ENCODE data around the gene NFYC.
"Not testable (repeated sequence)": the region's sequence is repeated elsewhere in the genome, so short reads cannot be mapped to it uniquely, and the experiment has no call there.

The NFYC gene

DNA sequence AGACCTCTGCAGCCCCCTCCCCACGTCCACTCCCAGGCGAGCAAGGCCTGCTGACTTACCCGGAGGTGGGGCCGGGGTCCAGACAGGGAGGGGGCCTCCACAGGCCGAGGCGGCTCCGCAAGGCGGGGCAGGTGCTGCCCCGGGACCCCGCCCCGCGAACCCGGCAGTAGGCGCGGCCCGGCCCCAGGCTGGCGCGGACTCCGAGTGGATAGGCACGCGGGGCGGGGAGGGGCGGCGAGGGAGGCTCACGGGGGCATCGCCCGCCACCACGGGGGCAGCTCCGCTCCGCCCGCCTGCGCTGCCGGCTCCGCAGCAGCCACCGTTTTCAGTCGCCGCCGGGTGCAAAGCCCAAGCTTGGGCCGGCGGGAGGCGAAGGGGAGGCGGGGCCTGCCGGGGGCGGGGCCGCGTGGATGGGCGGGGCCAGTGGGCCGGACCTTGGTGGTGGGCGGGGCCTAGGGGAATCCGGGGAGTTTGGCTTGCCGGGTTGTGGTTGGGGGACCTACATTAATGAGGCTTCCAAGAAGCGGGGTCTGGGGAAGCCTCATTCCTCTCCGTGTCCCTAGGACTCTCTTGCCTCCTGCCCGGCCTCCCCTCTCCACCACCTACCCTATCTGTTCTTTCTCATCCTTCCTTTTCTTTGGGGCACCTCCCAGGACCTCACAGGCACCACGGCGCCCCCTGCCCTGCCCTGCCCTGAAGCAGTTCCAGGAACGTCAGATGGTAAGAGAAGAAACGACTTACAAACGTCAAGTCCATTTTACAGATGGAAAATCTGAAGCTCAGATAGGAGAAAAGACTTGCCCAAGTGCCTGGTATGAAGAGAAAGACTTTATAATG, 26.0 kb upstream of the NFYC start, which contains the start of gene RIMS3:
RIMS3 (minus strand) TSS at position 348 of the 837 bp plus-strand sequence. CDS start 23,757 bp downstream, outside the sequence.
- peak; percentile 72 to 77 for DNase-seq

DNA sequence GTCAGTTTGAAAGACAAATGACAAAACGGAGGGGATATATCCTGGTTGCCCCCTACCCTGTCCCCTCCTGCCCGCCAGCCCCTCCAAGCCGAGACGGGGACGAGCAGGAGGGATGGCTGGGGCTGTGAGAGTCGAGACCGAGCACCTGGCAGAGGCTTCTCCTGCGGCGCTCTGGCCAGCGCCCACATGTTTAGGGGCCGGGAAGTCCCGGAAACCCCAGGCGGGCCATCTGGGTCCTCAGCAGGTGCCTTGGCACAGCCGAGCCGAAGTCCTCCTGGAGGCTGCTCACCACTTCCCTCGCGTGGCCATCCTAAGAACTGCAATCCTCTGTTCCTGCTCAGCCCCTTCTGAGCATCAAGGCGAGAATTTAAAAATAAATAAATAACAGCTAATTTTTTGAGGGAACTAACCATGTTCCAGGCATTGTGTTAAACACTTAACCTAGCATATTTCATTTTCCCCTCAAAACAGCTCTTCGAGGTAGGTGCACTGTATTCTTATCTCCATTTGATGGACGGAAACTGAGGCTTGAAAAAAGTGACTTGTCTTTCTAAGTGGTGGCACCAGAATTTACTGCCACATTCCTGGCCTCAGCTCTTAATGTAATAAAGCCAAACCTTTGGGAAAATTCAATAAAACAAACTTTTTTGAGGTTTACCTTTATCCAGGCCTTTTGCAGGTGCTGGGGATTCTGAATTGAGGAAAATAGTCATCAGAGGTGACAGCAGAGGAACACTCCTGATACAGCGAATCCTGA, 22.6 kb upstream of the NFYC start:
- peak; percentile 80 to 86 for DNase-seq

DNA sequence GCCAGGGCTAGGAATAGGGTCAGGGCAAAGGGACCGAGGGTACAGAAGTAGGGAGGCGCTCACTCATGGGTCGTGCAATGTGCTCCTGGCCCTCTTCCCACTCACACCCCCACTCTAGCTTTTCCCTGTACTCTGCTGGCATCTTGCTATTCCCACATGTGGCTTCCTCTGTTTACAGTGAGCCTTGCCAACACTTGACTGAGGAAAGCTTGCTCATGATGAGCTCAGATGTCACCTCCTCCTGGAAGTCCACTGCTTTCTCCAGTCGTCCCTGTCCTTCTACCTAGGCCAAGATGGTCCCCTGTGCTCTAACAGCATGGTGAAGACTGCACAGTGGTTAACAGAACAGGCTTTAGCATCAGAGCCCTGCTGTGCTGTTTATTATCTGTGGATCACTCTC, 18.1 kb upstream of the NFYC start:
- DNase-seq, result no peak

DNA sequence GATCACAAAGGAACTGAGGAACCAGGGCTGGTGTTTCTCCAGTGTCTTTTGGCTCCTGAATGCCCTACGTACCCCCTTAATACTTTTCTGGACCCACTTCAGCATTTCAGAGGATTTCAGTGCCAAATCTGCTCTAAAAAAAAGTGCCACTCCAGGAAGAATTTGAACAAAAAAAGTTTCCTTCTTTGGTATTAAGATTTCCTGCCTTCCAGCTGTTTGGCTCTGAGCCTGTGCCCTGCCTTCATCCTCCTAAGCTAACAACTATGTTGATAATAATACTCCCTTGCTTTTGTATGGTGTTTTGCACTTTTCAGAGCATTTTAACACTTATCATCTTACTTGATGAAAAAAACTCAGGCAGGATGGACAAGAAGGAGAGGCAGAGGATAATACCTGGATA, 15.0 kb upstream of the NFYC start:
- DNase-seq, result no peak

DNA sequence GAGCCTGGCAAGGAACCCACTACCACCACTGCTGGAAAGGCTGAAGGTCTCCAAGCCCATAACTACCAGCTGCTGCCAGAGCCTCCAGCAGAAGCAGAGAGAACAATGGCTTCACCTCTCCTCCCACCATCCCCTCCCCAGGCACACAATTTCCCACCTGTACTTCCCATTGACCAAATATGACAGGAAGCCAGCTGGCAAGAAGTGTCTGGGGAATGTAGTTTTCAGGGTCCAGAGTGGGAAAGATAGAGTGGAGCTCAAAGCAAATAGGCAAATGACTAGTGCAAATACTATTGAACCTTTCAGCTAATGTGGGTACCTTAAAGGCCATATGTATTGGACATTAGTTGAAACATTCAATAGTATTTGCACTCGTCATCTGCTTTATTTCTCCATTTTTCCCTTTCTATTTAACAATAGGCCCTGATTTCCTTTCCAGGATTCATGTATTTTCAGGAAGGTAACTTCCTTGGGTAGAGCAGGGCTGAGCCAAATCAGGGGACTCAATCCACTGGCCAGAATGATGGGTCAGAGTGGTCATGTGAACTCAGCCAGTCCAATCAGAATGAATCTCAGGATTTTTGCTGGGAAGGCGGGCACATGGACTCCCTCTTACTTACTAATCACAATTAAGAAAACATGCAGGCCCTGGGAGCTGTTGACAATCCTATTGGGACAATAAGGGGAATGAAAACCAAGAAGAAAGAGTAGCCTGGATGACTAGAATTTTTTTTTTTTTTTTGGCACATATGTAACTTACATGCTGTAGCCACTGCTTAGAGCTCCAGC, 12.1 kb upstream of the NFYC start:
- DNase-seq, result no peak

DNA sequence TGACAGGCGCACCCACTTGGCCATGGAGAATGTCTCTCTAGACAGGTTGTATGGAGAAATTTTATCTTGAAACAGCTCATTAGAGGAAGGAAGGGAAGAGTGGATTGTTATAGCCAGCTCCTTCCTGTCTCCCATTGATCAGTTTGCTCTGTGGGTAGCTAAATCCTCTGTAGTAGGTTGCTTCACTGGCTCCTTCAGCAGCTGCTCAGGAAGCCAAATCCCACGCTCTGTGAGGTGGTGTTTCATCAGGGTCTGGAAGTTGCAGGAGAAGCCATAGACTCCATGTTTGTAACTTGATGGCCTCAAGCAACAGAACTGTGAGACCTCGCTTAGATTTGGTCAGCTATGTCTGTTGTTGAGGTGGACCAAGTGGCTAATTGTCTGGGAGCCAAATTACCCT, 6.8 kb upstream of the NFYC start:
- no peak for DNase-seq

DNA sequence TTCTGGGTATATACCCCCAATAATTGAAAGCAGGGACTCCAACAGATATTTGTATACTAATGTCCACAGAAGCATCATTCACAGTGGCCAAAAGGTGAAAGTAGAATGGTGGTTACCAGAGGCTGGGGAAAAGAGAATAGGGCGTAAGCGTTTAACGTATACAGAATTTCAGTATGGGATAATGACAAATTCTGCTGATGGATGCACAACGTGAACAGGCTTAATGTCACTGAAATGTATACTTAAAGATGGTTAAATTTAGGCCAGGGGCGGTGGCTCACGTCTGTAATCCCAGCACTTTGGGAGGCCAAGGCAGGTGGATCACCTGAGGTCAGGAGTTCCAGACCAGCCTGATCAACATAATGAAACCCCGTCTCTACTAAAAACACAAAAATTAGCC, 4.4 kb upstream of the NFYC start:
- DNase-seq, result no peak

DNA sequence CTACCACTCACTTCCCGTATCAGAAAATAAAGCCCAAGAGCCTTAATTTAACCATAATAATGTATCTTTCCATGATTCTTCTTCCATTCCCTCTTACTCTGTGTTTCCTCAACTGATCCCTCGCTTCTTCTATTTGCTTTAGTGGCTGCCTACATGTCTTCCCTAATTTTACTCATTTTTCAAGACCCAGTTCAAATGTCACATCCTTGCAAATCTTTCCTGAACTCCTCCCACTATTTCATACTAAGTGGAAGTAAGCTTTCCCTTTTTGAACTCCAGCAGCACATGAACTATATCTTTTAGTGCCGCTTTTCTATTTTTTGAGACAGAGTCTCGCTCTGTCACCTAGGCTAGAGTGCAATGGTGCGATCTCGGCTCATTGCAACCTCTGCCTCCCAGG, 3.8 kb upstream of the NFYC start:
- no peak for DNase-seq

DNA sequence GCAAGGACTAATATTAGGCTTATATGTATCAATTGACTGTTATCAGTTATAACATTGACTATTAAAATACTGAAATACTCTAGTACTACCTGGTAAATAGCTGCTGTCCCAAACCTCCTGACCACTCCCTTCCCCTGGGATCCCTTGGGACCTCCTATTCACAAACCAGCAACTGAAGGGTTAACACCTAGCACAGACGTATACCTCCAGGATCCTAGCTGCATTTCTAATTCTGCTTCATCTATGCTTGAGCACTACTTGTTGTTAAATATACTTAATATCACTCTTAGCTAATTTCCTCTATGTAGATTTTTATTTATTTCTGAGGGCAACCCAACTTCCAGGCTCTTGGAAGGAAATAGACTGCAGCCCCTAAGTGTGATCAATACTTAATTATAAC, 1.8 kb upstream of the NFYC start:
- DNase-seq, result no peak

DNA sequence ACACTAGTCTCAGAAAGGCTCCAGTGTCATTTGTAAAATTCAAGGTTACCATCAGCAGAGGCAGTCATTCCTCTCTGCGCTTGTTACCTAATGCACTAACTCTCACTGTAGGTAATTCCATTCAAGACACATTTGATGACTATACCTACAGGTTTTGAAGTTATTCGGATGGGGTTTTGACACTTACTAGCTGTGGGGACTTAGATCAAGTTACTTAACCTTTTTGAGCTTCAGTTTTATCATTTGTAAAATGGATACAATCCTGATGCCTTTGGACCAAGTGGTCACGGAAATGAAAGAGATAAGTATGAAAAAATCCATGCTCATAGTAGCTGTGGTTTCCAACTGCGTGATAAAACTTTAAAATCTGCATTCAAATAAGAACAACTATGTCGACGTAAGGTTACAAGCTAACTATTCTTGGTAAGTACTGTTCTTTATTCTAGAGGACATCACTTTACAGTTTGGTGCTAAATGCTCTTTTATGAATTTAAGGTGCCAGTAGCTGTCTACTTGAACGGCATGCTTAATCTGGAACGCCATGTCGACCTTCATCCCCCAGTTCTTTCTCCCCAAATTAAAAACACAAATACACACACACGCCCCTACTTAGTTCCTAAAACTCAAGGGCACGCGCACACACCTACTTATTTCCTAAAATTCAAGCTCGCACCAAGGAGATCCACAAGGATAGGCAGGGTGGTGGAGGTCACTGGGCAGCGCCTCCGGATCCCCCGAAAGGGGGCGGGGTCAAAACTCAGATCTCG, 550 bp upstream of the NFYC start:
- no peak for DNase-seq

DNA sequence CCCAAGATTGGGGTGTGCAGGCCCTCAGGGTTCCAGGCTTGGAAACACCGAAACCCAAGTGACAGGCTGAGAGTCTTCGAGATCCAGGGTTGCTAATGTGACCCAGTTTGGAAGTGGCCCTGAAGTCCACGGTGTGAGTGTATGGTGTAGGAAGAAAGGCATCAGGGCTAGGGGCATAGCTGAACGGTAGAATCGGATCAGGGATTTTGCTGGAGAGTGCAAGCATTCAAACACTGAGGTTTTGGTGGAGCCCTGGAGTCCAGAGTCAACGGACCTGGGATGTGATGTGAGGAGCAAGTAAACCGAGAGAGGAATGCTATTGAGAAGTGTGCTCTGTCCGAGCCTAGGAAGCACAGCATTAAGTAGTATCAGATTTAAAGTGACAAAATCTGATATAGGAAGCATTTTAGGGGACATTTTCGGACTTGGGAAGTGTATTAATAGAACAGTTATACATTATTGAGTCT, 958 bp downstream of the NFYC start:
- peak in 1 of 2 experiments; percentile 6 for DNase-seq

DNA sequence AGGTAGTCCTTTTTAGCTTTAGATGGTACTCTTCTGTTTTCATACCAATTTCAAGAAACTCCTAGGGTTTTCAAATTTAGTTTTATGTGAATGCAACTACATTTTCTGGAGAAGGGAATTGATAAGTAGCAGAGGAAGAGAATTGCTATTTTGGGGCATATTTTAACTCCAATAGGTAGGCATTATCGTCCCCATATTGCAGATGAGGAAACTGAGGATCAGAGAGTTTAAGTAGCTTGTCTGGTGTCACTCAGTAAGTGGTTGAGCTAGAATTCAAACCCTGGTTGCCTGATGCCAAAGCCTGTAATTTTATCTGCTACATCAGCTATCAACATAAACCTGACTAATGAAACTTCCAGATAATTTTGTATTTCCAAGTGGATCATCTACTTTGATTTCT, 1.9 kb downstream of the NFYC start:
- no peak for DNase-seq

DNA sequence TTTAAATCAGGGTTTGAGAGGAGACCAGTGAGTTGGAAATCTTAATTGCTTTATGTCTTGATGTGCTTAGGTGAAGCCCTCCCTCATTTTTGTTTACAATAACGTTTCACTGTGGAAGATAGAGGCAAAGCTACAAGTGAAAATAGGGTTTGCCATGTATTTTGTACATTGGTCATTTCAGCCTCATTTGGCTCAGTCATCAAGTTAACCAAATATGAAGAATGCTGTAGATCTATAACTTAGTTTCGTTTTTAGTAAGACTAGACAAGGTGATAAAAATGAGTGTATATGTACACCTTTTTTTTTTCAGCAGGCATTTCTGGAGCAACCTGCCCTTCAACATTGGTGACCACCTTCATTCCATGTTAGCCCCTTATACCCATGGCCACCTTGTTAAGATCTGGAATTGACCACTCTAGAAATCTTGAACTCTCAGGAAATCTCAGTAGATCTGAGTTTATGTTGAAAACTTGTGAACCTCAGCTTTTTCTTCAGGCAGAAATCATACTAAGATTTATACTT, 2.9 kb downstream of the NFYC start:
- no peak for DNase-seq

DNA sequence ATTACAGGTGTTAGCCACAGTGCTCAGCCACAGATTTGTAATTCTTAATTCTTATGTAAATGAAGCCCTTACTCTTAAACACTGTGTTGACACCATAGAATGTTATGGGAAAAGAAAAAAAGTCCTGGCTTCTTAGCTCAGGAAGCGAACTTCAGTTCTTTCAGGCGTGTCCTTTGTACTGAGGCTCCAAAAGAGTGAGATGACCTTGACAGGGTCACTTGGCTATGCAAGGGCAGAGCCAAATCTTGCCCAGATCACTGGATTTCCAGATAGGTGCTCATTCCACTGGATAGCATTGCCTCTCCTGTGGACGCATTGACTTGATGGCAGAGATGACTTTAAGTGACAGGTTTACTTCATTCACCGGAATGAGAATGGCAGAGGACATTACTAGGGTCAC, 4.8 kb downstream of the NFYC start:
- no peak for DNase-seq

DNA sequence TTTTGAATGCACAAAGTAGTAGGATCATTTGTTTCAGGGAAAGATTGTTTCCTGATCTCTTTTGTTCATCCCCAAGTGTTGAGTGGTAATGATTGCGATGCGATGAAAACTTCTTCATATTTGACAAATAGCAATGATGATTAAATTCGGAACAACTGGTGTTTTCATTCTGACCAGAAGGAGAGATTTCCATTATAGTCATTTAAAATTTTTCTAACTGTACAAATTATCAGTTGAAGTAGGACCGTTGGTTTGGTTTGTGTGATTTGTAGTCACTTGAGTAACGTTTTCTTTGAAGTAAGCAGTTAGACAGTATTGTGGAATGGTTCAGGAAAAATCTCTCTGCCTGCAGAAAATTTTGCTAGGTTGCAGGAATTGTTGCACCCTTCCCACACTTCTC, 5.9 kb downstream of the NFYC start:
- no peak for DNase-seq

DNA sequence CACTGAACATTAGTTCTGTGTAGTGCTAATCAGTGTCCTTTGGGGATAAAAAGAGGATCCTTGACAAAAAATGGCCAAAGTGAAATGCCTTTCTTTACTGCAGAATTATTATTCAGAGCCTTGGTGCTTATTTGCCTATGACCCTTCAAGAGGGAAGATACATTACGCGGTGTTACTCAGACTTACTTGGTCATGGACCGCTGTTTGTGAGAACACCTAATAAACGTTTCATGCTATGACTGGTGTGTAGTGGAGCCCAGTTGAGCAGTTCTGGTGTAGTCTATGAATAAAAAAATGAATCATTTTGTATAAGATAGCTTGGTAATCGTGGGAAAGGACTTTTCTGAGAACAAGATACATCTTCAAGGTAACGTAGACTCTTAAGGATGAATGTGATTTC, 8.3 kb downstream of the NFYC start:
- no peak for DNase-seq

DNA sequence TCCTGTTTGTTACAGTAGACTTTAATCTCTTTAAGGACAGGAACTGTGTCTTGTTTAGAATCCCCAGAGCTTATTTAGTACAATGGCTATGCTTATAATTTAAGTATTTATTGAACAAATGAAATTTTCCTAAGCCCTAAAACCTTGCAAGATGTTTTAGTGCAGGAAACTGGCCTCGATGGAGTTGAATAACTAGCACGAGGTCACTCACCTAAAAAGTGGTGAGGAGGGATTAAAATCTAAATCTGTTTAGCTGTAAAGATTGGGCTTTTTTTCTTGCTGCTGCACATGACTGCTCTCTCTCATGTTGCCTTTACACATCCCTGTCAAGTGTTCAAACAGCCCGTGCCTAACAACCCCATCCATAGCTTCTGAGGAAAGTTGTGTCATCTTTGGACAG, 10.2 kb downstream of the NFYC start:
- DNase-seq, result no peak

DNA sequence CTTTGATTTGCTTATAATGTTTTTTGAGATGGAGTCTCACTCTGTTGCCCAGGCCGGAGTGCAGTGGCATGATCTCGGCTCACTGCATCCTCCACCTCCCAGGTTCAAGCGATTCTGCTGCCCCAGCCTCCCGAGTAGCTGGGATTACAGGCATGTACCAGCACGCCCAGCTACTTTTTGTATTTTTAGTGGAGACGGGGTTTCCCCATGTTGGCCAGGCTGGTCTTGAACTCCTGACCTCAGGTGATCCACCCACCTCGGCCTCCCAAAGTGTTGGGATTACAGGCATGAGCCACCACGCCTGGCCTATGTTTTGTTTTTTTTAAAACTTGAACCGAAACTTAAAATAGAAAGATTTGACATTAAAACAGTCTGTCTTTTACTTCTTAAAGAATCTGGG, 11.3 kb downstream of the NFYC start:
- DNase-seq, result not testable (repeated sequence)

DNA sequence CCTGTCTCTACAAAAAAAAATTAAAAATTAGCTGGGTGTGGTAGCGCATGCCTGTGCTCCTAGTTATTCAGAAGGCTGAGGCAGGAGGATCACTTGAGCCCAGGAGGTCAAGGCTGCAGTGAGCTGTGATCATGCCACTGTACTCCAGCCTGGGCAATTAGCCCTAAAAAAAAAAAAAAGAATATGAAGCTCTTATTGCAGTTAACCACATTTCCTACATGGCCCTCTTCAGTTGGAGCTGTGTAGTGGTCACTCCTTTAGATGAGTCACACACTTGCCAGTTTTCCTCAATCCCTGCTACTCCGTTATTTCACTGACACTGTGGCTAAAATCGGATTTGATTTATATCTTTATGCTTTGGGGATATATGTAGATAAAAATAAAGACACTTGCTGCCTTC, 11.8 kb downstream of the NFYC start:
- no peak for DNase-seq

DNA sequence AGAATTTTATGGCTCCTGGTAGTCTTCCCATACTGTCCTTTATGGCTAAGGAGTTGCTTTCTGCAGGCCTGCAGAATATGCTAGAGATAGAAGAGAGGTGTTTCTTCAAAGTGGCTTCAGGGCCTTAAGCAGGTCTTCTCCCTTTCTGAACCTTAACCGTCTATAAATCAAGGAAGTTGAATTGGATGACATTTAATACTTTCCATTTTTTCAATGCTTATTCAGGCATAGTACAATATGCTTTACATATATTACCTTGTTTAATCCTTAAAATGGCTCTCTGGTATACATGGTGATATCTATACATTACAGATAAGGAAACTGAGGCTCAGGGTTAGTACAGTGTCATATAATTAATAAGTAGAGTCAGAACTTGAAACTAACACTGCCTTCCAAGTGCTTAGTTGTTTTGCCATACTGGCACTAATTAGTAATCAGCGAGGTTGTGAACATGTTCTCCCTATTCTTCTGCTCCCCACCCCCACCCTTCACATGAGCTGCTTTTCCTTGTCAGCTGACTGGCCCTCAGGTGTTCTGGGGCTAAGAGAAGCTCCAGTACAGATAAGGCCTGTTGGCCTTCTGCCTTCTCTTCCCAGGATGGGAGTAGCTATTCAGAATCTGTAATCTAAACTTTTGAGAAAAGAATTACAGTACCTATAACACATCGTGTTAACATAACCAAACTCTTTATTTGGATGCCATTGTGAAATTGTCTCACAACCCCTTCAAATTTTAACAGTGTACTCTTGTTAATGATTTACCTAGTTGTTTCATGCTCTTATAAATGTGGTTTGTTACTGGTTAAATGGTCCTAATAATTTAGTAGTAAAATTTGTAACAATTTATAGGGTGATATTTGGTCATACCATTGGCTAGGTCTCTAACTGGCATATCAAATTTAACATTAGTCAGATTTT, 13.6 kb downstream of the NFYC start:
- DNase-seq, result no peak

DNA sequence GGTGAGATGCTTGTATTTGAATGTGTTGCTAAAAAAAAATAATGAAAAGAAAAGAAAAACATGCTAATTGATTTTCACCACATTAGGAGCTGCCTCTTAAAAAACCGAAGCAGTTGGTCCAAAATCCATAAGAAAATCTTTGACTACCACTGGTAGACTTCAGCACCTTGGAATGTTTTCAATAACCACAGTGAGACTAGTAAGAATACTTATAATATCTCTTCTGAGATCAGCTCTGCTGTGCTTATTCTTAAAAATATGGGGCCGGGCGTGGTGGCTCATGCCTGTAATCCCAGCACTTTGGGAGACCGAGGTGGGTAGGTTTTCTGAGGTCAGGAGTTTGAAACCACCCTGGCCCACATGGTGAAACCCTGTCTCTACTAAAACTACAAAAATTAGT, 15.1 kb downstream of the NFYC start:
- no peak for DNase-seq
